ENCODE data around the gene KLK4.
"Not testable (repeated sequence)": the region's sequence is repeated elsewhere in the genome, so short reads cannot be mapped to it uniquely, and the experiment has no call there.

KLK4 gene

DNA sequence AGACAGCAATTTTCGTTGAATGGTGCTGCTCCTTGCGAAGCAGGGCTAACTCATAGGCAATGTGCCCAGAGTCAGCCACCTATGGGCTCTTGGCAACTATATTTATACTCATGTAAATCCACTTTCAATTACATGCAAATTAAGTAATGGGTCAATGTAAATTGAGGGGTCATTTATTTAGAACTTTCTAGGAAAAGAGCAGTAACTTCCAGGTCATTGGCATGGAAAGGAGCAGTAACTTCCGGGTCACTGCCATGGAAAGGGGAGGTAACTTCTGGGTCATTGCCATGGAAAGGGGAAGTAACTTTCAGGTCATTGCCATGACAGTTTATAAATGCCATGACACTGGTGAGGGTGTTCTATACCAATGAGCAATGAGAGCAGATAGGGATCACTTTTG is 11.6 kb downstream of the KLK4 start:
- FAIRE-seq (peak; percentile 72), DNase-seq (ENCODE audit: insufficient read length, low spot score) (no peak)
- TF ChIP-seq SPI1 (IDR thresholded peaks at IDR 0.05; ENCODE audit: low read depth, low read length) (no peak), TAF1 (IDR thresholded peaks at IDR 0.05; ENCODE audit: low read depth, low read length) (no peak), PAX5 (IDR thresholded peaks at IDR 0.05; ENCODE audit: insufficient read depth, low read length, severe bottlenecking) (no peak), POLR2A (IDR thresholded peaks at IDR 0.05; ENCODE audit: low read depth, low read length) (no peak), POU2F2 (IDR thresholded peaks at IDR 0.05; ENCODE audit: low read depth, low read length) (no peak), POLR2AphosphoS5 (IDR thresholded peaks at IDR 0.05; ENCODE audit: low read depth, low read length) (no peak)

GRCh38 chr19:50898018-50898417 is 13.2 kb downstream of the KLK4 start:
- FAIRE-seq: no peak
- TF ChIP-seq TAF1 (IDR thresholded peaks at IDR 0.05; ENCODE audit: low read depth, low read length): no peak
- TF ChIP-seq POU2F2 (IDR thresholded peaks at IDR 0.05; ENCODE audit: low read depth, low read length): no peak
- no peak for TF ChIP-seq SPI1 (IDR thresholded peaks at IDR 0.05; ENCODE audit: low read depth, low read length)
- TF ChIP-seq POLR2AphosphoS5 (IDR thresholded peaks at IDR 0.05; ENCODE audit: low read depth, low read length): no peak
- TF ChIP-seq POLR2A (IDR thresholded peaks at IDR 0.05; ENCODE audit: low read depth, low read length): no peak
- no peak for TF ChIP-seq PAX5 (IDR thresholded peaks at IDR 0.05; ENCODE audit: insufficient read depth, low read length, severe bottlenecking)
- no peak for DNase-seq (ENCODE audit: insufficient read length, low spot score)

DNA sequence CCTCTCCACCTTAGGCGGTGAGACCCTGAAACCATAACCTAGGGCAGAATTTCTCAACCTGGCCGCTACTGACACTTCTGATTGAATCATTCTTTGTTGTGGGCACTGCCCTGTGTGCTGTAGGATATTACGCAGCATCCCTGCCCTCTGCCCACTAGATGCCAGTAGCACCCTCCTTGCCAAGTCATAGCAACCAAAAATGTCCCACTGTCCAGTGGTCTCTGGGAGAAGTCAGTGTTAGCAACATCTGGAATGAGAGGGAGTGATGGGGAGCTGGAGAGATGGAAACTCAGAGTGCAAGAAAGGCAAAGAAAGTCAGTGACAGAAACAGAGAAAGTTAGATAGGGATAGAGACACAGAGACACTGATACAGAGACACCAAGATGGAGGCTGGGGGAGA is 13.6 kb downstream of the KLK4 start:
- DNase-seq (ENCODE audit: insufficient read length, low spot score) (no peak), FAIRE-seq (no peak)
- no peak for TF ChIP-seq POLR2A (IDR thresholded peaks at IDR 0.05; ENCODE audit: low read depth, low read length)
- no peak for TF ChIP-seq POU2F2 (IDR thresholded peaks at IDR 0.05; ENCODE audit: low read depth, low read length)
- no peak for TF ChIP-seq SPI1 (IDR thresholded peaks at IDR 0.05; ENCODE audit: low read depth, low read length)
- no peak for TF ChIP-seq POLR2AphosphoS5 (IDR thresholded peaks at IDR 0.05; ENCODE audit: low read depth, low read length)

DNA sequence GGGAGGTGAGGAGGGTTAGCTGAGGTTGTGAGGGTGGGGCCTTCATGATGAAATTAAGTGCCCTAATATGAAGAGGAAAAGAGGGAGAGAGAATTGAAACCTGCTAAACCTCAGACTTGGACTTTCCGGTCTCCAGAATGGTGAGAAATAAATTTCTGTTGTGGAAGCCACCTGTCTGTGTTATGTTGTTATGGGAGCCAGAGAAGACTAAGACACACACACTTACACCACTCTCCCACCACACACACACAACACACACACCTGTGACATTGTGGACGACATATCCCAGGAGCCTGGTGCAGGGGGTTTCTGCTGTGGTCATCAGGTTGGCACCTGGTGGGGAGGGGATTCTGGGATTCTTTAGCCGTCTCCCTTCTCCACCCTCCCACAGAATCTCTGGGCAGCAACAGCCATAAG is 14.0 kb downstream of the KLK4 start:
- DNase-seq (ENCODE audit: insufficient read length, low spot score): no peak
- TF ChIP-seq SPI1 (IDR thresholded peaks at IDR 0.05; ENCODE audit: low read depth, low read length) (peak; percentile 25; the same call in 1 of the 2 replicates), POLR2AphosphoS5 (IDR thresholded peaks at IDR 0.05; ENCODE audit: low read depth, low read length) (no peak)
- FAIRE-seq: no peak

DNA sequence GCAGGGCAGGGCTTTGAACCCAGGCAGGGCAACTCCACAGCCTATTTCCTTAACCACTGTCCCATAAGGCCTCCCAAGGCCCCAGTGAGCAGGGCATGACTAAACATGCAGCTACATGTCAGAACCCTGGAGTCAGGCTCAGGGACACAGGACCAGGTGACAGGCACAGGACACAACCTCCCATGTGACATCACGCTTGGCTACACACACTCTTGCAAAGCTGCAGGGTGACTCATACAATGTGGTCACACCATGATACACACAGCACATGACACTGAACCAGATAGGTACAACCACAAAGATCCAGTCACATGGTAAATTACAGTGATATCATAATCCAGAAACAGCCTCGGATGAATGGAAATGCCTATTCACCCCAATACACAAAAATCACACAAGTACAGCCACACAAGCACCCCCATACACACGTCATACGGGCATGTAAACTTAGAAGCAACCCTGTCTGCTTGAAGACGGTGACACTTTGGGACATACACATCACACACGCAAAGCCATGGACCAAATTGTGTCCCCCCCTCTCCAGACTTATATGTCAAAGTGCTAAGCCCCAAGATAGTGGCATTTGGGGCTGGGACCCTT is 14.5 kb downstream of the KLK4 start:
- DNase-seq (ENCODE audit: insufficient read length, low spot score) (peak; percentile 61), FAIRE-seq (peak; percentile 100)
- TF ChIP-seq POU2F2 (IDR thresholded peaks at IDR 0.05; ENCODE audit: low read depth, low read length): no peak; the same call in 1 of the 2 replicates
- TF ChIP-seq POLR2A (IDR thresholded peaks at IDR 0.05; ENCODE audit: low read depth, low read length): 0 out of 2 replicates have a peak, but pooled peaks have one; percentile 47
- peak; percentile 99 for TF ChIP-seq PAX5 (IDR thresholded peaks at IDR 0.05; ENCODE audit: insufficient read depth, low read length, severe bottlenecking)
- no peak for TF ChIP-seq SPI1 (IDR thresholded peaks at IDR 0.05; ENCODE audit: low read depth, low read length)
- no peak; the same call in 1 of the 2 replicates for TF ChIP-seq POLR2AphosphoS5 (IDR thresholded peaks at IDR 0.05; ENCODE audit: low read depth, low read length)
- no peak for TF ChIP-seq TAF1 (IDR thresholded peaks at IDR 0.05; ENCODE audit: low read depth, low read length)

DNA sequence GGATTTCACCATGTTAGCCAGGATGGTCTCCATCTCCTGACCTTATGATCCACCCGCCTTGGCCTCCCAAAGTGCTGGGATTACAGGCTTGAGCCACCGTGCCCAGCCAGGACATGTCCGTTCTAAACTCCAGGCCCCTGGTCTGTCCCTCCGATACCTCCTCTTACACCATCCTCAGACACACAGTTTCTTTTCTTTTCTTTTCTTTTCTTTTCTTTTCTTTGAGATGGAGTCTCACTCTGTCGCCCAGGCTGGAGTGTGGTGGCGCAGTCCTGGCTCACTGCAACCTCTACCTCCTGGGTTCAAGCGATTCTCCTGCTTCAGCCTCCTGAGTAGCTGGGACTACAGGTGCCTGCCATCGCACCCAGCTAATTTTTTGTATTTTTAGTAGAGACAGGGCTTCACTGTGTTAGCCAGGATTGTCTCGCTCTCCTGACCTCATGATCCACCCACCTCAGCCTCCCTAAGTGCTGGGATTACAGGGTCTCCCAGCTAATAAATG is 15.1 kb downstream of the KLK4 start:
- not testable (repeated sequence) for FAIRE-seq; DNase-seq (ENCODE audit: insufficient read length, low spot score)

DNA sequence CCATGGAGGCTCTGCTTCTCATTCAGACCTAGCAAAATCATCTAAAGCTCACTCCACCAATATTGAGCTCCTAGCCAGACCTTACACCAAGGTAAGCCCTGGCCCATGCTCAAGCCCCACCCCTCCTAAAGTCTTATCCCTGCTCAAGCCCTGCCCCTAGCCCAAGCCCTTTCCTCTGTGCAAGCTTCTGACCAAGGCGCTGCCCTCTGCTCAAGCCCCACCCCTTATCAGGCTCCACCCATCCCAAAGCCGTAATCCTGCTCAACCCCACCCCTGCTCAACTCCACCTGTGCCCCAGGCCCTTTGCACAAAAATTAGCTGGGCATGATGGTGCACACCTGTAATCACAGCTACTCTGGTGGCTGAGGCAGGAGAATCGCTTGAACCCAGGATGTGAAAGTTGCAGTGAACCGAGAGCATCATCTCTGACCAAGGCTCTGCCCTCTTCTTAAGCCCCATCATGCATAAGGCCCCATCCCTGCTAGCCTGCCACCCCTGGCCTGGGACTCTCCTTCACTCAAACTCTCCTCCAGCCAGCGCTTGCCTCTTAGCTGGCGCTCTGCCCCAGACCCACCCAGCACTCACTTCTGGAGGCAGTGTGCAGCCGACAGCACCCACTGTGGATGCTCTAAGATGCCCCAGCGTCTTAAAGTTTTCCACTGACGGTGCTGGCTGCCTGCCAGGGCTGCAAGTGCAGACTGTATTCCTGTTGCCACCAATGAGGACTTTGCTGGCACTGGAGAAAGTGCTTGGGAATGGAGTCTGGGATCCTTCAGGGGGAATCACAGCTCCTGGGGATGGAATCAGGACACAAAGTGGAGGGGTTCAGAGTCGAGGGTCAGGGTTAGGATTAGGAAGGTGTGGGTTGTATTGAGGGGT is 16.5 kb downstream of the KLK4 start:
- TF ChIP-seq POU2F2 (IDR thresholded peaks at IDR 0.05; ENCODE audit: low read depth, low read length): no peak
- TF ChIP-seq TAF1 (IDR thresholded peaks at IDR 0.05; ENCODE audit: low read depth, low read length): no peak
- no peak for TF ChIP-seq SPI1 (IDR thresholded peaks at IDR 0.05; ENCODE audit: low read depth, low read length)
- no peak for TF ChIP-seq POLR2AphosphoS5 (IDR thresholded peaks at IDR 0.05; ENCODE audit: low read depth, low read length)
- TF ChIP-seq PAX5 (IDR thresholded peaks at IDR 0.05; ENCODE audit: insufficient read depth, low read length, severe bottlenecking): no peak
- TF ChIP-seq POLR2A (IDR thresholded peaks at IDR 0.05; ENCODE audit: low read depth, low read length): no peak
- no peak for FAIRE-seq

GRCh38 chr19:50893047-50893736 is 18.0 kb downstream of the KLK4 start:
- no peak for TF ChIP-seq POLR2AphosphoS5 (IDR thresholded peaks at IDR 0.05; ENCODE audit: low read depth, low read length)
- TF ChIP-seq POU2F2 (IDR thresholded peaks at IDR 0.05; ENCODE audit: low read depth, low read length): no peak
- TF ChIP-seq POLR2A (IDR thresholded peaks at IDR 0.05; ENCODE audit: low read depth, low read length): no peak
- no peak for TF ChIP-seq PAX5 (IDR thresholded peaks at IDR 0.05; ENCODE audit: insufficient read depth, low read length, severe bottlenecking)
- TF ChIP-seq TAF1 (IDR thresholded peaks at IDR 0.05; ENCODE audit: low read depth, low read length): no peak
- TF ChIP-seq SPI1 (IDR thresholded peaks at IDR 0.05; ENCODE audit: low read depth, low read length): no peak
- FAIRE-seq (peak; percentile 35), DNase-seq (ENCODE audit: insufficient read length, low spot score) (no peak)

More for the DNA sequence above, 16.5 kb downstream of the KLK4 start:
- DNase-seq (ENCODE audit: insufficient read length, low spot score): no peak

GRCh38 chr19:50891253-50891625 is 20.0 kb downstream of the KLK4 start:
- DNase-seq (ENCODE audit: insufficient read length, low spot score) (no peak), FAIRE-seq (peak; percentile 76)
- no peak for TF ChIP-seq POU2F2 (IDR thresholded peaks at IDR 0.05; ENCODE audit: low read depth, low read length)
- no peak for TF ChIP-seq SPI1 (IDR thresholded peaks at IDR 0.05; ENCODE audit: low read depth, low read length)
- no peak for TF ChIP-seq PAX5 (IDR thresholded peaks at IDR 0.05; ENCODE audit: insufficient read depth, low read length, severe bottlenecking)
- no peak for TF ChIP-seq POLR2AphosphoS5 (IDR thresholded peaks at IDR 0.05; ENCODE audit: low read depth, low read length)
- TF ChIP-seq POLR2A (IDR thresholded peaks at IDR 0.05; ENCODE audit: low read depth, low read length): no peak
- TF ChIP-seq TAF1 (IDR thresholded peaks at IDR 0.05; ENCODE audit: low read depth, low read length): no peak
